Stimulated activated CD8-positive, alpha-beta memory T cell treated with anti-CD3 and anti-CD28 coated beads, Interleukin-4, amount 100 ng/mL, for 4 hours (primary cell): ENCODE data around the gene CUX1.

Source experiments
- DNase-seq, 2 donors: peaks; one replicate each; pipeline ENCODE4 v3.0.0-alpha.2; 2020; ENCODE audit warnings: low read depth in 2 of 2, low spot score in 1 of 2

Gene CUX1

DNA sequence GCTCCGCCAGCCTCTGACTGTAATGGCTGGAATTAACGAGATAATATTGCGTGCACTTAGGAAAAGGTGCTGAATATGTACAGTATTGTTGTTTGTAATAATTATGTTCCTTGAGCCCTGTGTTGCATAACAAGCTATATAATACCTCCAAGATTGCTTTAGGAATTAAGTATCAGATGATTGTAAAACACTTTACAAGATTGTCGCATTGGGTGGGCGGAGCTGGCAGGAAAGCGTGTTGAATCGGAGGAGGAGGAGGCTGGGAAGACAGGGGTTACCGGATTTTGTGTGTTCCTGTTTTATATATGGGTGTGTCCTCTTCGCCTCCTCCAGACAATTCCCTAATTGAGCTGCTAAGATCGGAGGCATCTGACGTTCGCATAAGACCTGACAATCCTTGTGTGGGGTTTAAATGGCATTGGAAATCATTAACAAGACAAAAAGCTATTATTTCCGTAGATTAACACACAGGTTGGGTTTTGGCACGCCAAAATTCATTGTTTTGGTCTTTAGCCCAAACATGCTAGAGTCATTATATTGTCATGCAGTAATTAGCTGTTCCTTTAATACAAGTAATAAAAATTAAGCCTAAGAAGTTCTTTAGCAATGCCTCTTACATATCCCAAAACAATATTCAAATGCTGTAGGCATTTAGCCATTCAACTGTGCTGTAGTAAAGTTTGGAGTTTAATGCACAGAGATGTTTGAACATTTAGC is 276.3 kb downstream of the CUX1 start:
- no peak for DNase-seq

- no peak for DNase-seq
Measured at GRCh38 chr7:102094316-102094650, 276.9 kb downstream of the CUX1 start.

- DNase-seq, result no peak
Measured at GRCh38 chr7:102095321-102096011, 278.0 kb downstream of the CUX1 start.

DNA sequence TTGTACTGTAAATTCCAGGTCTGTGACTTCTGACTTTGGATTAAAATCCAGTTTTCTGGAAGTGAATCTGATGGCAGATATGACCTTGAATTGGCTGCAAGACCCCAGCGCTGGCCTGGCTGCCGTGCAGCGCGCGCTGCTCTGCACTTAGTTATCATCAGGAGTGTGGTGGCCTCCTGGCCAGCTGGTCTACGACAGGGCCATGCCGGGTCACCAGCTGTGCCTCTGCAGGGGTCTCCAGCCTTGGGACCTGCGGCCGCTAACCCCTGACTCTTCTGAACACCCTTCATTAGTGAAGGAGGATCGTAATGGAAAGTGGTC is 278.5 kb downstream of the CUX1 start:
- no peak for DNase-seq

DNA sequence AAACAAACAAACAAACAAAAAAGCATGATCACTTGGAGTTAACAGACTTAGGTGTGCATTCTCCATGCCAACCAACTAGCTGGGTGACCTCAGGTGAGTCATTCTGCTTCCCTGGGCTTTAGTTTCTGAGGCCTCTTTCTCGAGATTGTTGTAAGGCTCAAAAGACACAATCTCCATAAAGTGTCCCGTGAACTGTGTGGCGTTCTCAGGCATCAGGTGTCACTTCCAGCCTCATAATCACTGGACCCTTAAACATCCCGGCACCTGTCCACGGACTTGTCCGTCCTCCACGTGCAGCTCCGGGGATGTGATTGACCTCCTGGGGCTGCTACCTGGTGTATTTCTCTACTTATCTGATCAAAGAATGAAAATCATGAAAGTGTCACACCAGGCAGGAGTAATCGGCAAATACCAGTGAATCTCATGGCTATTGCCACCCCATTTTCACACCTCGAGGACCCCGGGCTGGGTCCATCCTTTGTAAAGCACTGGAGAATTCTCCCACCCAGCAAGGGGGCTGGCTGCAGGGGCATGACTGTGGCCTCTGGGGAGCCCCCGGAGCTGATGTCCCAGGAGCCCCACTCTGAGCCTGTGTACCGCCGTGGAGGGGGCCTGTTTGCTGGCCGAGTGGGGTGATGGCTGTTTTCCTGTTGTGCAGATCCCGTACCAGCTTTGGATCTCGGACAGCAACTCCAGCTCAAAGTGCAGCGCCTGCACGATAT is 279.4 kb downstream of the CUX1 start:
- no peak for DNase-seq

DNA sequence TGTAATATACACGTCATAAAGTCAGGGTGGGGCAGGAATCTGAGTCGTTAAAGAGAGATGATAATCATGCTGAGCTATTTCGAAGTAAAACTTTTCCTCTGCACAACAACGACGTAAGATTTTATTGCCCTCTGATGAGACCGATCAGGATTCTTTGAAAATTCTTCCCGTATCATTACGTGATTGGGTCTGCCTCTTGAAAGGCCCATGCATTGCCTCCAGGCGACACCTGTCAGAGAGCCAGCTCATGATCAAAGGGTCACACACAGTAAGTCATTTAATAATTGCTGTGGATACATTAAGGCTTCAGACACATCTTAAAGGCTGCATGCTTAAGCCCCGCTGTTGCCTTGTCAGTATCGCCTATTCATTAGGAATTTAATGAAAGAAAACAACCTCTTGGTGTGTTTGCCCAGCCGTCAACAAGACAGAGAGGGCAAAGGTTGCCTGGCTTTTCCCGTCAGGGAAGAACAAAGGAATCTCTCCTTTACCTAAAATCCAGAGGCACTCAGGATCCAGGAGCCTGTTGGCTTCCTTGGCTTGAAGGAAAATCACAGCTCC is 280.3 kb downstream of the CUX1 start:
- no peak for DNase-seq

DNA sequence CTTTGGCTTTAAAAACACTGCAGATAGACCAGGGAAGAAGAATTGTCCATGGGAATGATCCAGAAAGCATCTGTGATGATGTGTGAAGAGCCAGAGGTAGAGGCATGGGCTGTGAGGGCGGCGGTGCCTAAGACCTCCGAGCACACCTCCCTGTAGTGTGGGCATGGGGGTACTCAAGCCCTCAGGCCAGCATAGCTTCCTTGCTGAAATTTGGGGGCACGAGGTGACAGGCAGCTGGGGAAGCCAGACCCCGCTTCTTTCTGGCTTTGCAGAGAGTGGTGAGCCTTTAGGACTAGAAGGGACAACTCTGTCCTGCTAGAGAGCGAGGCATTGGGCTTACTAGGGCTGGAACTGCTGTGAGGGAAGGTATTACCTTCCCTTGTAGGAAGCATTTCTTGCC is 281.6 kb downstream of the CUX1 start:
- DNase-seq, result no peak

GRCh38 chr7:102099474-102099873 is 282.0 kb downstream of the CUX1 start:
- no peak for DNase-seq

GRCh38 chr7:102101111-102101551 is 283.7 kb downstream of the CUX1 start:
- no peak for DNase-seq

DNA sequence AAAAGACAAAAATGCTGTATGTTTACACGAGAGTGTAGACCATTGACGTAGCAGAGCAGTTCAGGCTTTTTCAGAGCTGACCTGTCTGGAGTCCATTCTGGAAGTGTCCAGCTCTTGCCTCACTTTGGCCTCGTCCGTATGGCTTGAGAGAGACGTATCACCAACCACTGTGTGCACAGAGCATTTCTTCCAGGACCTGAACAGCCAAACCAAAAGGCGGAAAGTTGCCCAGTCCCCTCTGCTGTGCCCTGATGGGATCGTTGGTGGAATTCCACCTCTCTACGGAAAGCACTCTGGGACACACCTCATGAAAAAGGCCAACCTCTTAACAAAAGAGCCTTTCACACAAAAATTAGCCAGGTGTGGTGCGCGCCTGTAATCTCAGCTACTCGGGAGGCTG is 284.5 kb downstream of the CUX1 start:
- DNase-seq, result no peak

DNA sequence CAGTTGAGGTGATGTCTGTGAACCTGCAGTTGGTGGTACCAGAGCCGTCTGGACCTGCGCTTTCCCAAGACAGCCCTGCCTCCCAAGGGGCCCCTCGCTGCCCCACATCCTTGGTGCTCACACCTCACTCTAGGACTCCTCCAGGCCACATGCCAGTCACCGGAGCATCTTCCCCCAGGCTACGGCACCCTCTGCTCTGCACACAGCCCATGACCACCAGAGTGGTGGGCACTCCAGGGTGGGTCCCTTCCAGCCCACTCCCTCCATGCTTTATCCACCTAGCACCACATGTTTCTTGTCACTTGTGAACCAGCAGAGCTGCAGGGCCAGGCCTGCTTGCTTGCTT is 285.6 kb downstream of the CUX1 start:
- DNase-seq, result no peak

GRCh38 chr7:102104245-102104644 is 286.8 kb downstream of the CUX1 start:
- DNase-seq, result no peak

DNA sequence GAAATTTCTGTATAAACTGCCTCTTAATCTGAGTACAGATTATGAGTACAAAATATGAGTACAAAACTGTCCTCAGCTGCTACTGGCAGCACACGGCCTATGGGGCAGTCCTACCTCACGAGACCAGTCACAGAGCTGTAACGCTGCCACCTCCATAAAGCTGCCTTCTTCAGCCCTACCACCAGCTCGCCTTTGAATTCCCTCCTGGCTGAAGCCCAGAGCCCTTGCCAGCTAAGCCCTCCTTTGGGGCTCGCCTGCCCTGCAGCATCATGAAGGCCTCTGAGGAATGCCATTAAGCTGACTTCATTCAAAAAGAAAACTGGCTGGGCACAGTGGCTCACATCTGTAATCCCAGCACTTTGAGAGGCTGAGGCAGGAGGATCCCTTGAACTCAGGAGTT is 289.2 kb downstream of the CUX1 start:
- DNase-seq, result no peak

- no peak for DNase-seq
Measured at GRCh38 chr7:102107474-102108104, 290.2 kb downstream of the CUX1 start.

DNA sequence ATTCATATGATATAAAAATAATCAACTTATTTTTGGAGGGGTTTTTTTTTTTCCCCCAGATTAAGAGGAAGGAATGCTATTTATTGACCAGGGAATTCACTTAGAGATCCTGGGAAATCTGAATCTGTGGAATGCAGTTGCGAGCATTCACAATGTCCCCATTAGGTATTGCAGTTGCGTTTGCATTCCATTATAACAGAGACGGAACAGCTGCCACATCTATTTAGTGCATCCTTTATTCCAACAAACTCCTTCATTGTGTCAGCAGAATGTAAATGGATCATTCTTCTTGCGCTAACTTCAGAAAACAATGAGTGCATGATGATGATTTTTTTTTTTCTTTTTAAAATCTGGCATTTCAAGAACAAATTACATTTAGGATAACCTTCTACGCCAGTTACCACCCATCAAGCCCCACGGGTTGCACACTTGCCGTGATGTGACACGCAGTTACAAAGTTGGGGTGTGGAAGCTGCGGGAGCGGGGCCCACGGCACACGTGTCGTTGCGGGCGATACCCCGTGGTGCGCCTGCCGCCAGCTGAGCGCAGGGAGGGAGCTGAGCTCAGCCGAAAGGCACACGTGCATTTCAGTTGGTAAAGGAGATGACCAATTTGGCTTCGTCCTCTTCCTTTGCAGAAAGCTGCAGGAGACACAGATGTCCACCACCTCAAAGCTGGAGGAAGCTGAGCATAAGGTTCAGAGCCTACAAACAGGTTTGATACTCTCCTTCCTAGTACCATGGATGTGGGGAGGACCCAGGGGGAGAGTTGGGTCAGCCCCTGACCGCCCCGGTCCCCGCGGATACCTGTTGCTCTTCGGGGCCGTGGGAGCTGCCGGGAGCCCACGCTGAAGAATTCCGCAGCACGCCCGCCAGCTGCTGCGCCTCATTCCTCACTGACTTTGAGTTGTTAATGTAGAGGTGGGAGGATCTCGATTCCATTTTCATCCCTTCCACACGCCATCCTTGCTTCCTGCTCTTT is 293.9 kb downstream of the CUX1 start:
- no peak for DNase-seq

- no peak for DNase-seq
Measured at GRCh38 chr7:102115181-102115580, 297.8 kb downstream of the CUX1 start.

DNA sequence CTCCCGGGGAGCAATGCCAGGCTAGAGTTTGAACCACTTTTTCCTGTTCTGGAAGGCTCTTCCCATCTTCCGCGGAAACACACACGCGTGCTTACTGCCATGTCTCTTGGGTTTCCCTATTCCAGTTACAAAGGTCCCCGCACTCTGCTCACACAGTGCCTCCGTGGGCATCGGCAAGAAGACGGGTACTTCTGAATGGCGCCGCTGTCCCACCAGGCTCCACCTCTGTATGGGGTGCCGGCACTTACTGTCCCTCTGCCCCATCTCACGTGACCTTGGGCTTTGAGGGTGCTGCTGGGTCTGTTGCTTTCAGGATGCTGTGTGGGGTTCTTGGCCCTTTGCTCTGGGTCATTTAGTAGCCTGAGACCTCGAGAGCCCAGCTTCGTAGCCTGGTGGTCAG is 298.5 kb downstream of the CUX1 start:
- DNase-seq, result no peak

- no peak for DNase-seq
Measured at GRCh38 chr7:102117743-102118142, 300.3 kb downstream of the CUX1 start.

DNA sequence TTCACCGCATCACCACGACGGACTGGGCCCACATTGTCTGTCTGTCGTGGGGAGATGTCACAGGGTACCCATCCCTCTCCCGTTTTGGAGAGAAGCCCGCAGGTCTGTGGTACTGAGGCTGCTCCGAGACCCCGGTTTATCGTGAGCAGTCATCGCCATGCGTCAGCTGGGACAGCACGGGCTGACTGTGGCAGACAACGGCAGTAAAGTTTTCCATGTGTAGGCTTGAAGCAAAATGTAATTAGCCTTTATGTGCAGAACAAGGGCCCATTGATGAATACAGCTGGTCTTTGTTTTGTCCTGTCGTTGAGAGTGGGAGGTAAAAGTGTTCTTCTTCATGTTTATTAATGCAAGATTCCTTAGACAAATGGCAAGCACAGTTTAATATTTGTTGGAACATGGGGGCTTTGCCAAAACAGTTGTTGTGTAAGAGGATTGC is 301.8 kb downstream of the CUX1 start:
- DNase-seq, result no peak

- DNase-seq, result no peak
Measured at GRCh38 chr7:102119925-102120324, 302.5 kb downstream of the CUX1 start.
